Measurements from ENCODE around the gene ELL2. TPM values are rescaled to one million over a fixed set of nuclear protein-coding genes. Genes with fewer than 3 reads are reported as not detected.

The ELL2 gene
- polyA plus RNA-seq, 3 donors = 3.1 to 8.1 (median 5.8) TPM

DNA sequence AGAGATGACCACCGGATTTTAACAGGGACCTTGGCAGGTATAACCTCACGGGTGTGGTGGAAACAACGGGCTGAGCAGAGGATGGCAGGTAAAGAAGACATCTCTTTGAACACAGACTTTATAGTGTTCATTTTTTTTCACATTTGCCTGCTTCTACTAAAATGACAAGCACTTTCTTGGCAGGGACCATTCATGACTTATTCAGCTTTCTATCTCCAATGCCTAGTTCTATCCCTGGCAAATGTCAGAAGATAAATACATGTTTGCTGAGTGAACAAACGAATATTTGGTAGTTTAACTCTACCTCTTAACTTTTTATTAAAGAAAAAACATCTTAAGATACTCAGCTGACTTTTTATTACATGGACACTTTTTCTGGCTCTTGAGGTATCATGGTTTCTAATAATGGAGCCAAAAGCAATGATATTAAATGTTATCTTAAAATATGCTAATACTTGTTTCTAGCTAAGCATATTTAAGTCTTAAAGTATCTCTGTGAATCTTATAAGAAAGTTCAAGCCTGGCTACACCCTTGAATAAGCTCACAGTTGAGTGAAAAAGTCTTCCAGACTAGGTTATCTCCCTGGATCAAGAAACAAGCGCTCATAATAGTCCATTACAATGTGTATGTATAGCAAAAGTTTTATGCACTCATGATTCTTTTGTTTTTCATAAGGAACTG is 8.5 kb downstream of the ELL2 start:
- H3K4me3 Mint-ChIP-seq = no peak overlapping the region
- peaks cover 34% of the 10 kb centered on the region for H3K4me1 Mint-ChIP-seq
- DNase-seq = no peak
- Histone ChIP-seq H4K20me1 (ENCODE audit: insufficient read depth, low read length) (peaks cover 92% of the 10 kb centered on the region), H3K9me3 (replicated peaks in 1 of 2; ENCODE audit: control insufficient read depth in 1 of 2, insufficient read depth in 1 of 2, low read length in 2 of 2) (no peaks in the 10 kb centered on the region), H3K27ac (ENCODE audit: low read depth in 1 of 2, low read length in 2 of 2) (no peak overlapping the region), H3K4me1 (ENCODE audit: control insufficient read depth in 1 of 2, insufficient read depth in 2 of 2, low read length in 2 of 2) (peaks cover 18 to 19% of the 10 kb centered on the region in 2 donors), H2AFZ (ENCODE audit: insufficient read depth, low read depth, low read length, poor library complexity, severe bottlenecking) (no peak overlapping the region), H3K27me3 (ENCODE audit: control insufficient read depth in 2 of 2, insufficient read depth in 2 of 2, low read length in 2 of 2) (no peaks in the 10 kb centered on the region), H3K4me2 (replicated peaks; ENCODE audit: extremely low read depth, low read length, poor library complexity, severe bottlenecking) (no peak overlapping the region), H3K79me2 (ENCODE audit: insufficient read depth, low read length) (peaks cover 23% of the 10 kb centered on the region), H3K36me3 (replicated peaks in 1 of 2; ENCODE audit: control insufficient read depth in 1 of 2, insufficient read depth in 2 of 2, low read length in 2 of 2) (no peaks in the 10 kb centered on the region), H3K4me3 (replicated peaks in 1 of 3; ENCODE audit: low read depth in 2 of 3, low read length in 3 of 3) (no peak overlapping the region), H3K9ac (ENCODE audit: insufficient read depth, low read length, poor library complexity, severe bottlenecking) (no peak overlapping the region)
- intact Hi-C loops (cut with micrococcal nuclease) = no loop called here
- H3K9me3 Mint-ChIP-seq = peaks cover 0 to 2% (median under 1%) of the 10 kb centered on the region in 7 donors
- H3K36me3 Mint-ChIP-seq = peaks cover 5 to 7% of the 10 kb centered on the region in 2 donors
- no peak overlapping the region for H3K27ac Mint-ChIP-seq
- peaks cover 0 to 1% (median 0%) of the 10 kb centered on the region in 3 donors for H3K27me3 Mint-ChIP-seq (ENCODE audit: low read depth in 3 of 3)
- WGBS (ENCODE audit: insufficient coverage) = 100% methylated on average over 1 of the region's 5 CpGs
- TF ChIP-seq, protein P1, sequence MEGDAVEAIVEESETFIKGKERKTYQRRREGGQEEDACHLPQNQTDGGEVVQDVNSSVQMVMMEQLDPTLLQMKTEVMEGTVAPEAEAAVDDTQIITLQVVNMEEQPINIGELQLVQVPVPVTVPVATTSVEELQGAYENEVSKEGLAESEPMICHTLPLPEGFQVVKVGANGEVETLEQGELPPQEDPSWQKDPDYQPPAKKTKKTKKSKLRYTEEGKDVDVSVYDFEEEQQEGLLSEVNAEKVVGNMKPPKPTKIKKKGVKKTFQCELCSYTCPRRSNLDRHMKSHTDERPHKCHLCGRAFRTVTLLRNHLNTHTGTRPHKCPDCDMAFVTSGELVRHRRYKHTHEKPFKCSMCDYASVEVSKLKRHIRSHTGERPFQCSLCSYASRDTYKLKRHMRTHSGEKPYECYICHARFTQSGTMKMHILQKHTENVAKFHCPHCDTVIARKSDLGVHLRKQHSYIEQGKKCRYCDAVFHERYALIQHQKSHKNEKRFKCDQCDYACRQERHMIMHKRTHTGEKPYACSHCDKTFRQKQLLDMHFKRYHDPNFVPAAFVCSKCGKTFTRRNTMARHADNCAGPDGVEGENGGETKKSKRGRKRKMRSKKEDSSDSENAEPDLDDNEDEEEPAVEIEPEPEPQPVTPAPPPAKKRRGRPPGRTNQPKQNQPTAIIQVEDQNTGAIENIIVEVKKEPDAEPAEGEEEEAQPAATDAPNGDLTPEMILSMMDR (IDR thresholded peaks at IDR 0.05) = no peak

DNA sequence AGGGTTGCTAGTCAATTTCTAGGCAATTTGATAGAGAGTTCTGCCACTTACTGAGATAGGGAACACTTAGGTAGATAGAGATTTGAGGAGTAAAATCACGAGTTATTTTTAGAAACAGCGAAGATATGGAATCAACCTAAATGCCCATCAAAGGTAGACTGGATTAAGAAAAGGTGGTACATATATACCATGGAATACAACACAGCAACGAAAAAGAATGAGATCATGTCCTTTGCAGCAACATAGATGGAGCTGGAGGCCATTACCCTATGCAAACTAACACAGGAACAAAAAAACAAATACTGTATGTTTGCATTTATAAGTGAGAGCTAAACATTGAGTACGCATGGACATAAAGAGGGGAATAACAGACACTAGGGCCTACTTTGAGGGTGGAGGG is 9.7 kb downstream of the ELL2 start:
- Mint-ChIP-seq H3K36me3 (peaks cover 5 to 7% of the 10 kb centered on the region in 2 donors), H3K9me3 (peaks cover 0 to 5% (median 2%) of the 10 kb centered on the region in 7 donors), H3K4me3 (no peak overlapping the region), H3K4me1 (peaks cover 24% of the 10 kb centered on the region), H3K27me3 (ENCODE audit: low read depth in 3 of 3) (peaks cover 0 to 1% (median 0%) of the 10 kb centered on the region in 3 donors), H3K27ac (no peak overlapping the region)
- Histone ChIP-seq H3K27me3 (ENCODE audit: control insufficient read depth in 2 of 2, insufficient read depth in 2 of 2, low read length in 2 of 2) (no peaks in the 10 kb centered on the region), H3K27ac (ENCODE audit: low read depth in 1 of 2, low read length in 2 of 2) (no peak overlapping the region), H3K79me2 (ENCODE audit: insufficient read depth, low read length) (peaks cover 23% of the 10 kb centered on the region), H3K36me3 (replicated peaks in 1 of 2; ENCODE audit: control insufficient read depth in 1 of 2, insufficient read depth in 2 of 2, low read length in 2 of 2) (no peaks in the 10 kb centered on the region), H3K9me3 (replicated peaks in 1 of 2; ENCODE audit: control insufficient read depth in 1 of 2, insufficient read depth in 1 of 2, low read length in 2 of 2) (no peaks in the 10 kb centered on the region), H3K9ac (ENCODE audit: insufficient read depth, low read length, poor library complexity, severe bottlenecking) (no peak overlapping the region), H2AFZ (ENCODE audit: insufficient read depth, low read depth, low read length, poor library complexity, severe bottlenecking) (no peak overlapping the region), H4K20me1 (ENCODE audit: insufficient read depth, low read length) (peaks cover 89% of the 10 kb centered on the region), H3K4me2 (replicated peaks; ENCODE audit: extremely low read depth, low read length, poor library complexity, severe bottlenecking) (no peak overlapping the region), H3K4me1 (ENCODE audit: control insufficient read depth in 1 of 2, insufficient read depth in 2 of 2, low read length in 2 of 2) (peaks cover 14 to 15% of the 10 kb centered on the region in 2 donors), H3K4me3 (replicated peaks in 1 of 3; ENCODE audit: low read depth in 2 of 3, low read length in 3 of 3) (no peak overlapping the region)
- TF ChIP-seq, protein P1 (IDR thresholded peaks at IDR 0.05) = no peak
- no CpG with 5 or more reads among the region's 4 CpGs for WGBS (ENCODE audit: insufficient coverage)
- DNase-seq = no peak
- intact Hi-C loops (cut with micrococcal nuclease) = no loop called here
